GM21786 (cell line): Measurements from ENCODE around the gene SAT1.
"Not testable (repeated sequence)": the region's sequence is repeated elsewhere in the genome, so short reads cannot be mapped to it uniquely, and the experiment has no call there.

Experiments used
- ATAC-seq: cut with Tn5 transposase; IDR thresholded peaks from one replicate; pipeline ENCODE4 v1.9.1; 2021; ENCODE audit not compliant: unreplicated experiment

The SAT1 gene

DNA sequence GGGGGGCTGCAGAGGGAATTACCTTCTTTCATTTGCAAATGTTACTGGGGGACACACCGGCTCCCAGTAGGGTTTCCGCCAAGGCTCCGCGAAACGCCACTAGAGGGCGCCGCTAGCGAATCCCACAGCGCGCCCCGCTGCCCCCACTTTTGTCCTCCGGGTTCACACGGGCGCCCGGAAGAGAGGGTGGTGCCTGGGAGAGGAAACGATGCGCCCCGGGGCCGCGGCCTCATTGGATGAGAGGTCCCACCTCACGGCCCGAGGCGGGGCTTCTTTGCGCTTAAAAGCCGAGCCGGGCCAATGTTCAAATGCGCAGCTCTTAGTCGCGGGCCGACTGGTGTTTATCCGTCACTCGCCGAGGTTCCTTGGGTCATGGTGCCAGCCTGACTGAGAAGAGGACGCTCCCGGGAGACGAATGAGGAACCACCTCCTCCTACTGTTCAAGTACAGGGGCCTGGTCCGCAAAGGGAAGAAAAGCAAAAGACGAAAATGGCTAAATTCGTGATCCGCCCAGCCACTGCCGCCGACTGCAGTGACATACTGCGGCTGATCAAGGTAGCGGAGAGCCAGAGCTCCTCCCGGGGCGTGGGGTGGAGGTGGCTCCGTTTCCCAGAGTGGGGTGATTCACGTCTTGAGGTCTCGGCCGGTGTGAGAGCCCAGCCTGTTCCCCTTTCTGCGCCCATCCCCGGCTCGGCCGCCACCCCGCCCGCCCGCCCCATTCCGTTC lies at the start of gene SAT1:
Gene SAT1, plus strand, starts transcription at position 311 of the 726 bp plus-strand sequence. Its CDS starts 179 bp downstream, at position 490.
- peak; percentile 75 for ATAC-seq

DNA sequence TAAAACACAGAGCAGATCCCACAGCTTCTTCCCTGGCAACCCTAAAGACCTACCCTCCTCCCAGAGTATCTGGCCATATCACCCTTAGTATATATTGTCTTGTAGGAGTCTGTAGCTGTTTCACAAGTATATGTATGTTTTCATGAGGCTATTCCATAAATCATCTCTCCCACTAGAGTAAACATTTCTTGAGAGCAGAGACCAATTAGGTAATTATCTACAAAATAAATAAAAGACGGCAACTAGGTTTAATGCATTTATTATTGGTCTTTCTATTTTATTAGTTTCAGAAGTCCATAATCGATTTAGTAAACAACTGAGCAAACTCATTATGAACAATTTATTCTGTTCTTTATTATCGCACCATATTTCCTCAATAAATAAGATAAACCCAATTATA lies 46.9 kb upstream of the SAT1 start:
- no peak for ATAC-seq

DNA sequence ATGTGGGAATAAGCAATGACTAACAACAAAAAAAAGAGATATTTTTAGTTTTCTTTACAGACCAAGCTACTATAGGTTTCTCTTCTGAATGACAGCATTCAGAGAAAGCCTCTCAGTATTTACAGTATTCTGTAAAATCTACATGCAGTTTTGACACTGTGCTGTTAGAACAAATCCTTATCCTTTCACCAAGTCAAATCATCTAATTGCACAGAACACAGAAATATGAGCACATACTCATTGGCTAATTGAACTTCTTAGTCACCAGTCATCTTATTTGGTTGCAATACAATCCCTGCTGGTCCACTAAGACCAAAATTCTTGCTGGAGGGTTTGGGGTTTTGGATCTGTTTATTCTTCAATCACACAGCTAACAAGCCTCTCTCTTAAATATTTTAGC lies 45.6 kb upstream of the SAT1 start:
- ATAC-seq, result no peak

DNA sequence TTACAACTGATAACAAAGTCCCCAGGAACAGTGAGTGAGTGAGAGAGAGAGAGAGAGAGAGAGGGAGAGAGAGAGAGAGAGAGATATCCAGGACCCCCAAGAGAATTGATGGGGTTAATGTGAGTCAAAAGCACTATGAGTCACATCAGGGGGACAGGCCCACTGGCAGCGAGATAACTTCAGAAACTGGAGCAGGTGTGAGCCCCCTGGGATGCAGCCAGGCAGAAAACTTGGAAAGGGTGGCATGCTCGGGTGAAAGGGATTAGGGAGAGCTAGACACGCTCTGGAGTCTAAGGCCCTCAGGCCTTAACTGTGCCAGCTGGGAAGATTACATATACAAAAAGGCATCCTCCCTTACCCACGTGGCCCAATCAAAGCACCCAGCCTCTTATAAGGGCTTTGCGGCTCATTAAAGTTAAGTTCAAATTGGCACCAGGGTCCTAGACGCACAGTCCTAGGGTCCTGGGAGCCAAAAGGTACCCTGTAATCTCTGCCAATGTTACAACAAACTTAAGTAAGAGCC lies 40.7 kb upstream of the SAT1 start:
- ATAC-seq, result no peak

DNA sequence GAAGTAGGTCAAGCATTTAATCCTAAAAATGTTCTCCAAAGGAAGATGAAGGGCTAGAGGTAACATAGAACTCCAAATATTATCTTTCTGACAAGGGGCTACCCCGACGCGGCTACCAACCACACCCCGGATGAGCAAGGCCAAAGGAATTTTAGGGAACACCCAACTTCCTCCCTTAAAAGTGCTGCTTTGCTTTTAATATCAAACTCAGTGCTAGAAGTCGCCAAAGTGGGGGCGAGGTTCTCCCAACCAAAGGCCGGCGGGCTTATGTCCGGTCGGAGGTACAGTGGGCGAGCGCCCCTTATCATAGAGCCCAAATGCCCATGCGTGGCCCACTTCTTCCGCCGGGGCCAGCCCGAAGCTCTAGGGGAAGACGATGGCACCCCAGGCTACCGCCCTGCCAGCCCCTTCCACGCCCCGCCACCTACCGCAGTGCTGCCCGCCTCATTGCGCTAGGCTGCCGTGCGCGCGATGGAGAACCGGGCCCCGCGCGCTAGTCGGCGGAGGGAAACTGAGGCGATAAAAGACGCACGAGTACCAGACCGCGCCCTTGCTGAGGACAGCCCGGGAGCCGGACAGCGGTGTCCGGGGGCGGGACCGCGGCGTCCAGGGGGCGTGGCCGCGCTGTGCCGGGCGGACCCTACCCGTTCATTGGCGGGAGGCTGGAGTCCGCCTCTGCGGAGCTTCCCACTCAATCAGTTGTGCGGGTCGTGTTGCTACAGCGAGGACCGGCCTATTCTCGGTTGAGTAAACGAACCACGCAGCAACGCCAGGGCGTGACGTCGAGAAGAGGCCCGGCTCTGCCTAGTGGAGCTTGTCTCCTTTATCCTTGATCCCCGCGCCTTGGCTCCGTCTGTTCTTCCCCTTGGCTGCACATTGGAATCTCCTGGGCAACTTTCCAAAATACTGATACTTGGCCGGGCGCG lies 40.0 kb upstream of the SAT1 start, which contains the start of gene ACOT9:
Gene ACOT9, minus strand, starts transcription at position 580 of the 926 bp plus-strand sequence. Its CDS starts 132 bp downstream, at position 448.
- ATAC-seq, result peak; percentile 91

DNA sequence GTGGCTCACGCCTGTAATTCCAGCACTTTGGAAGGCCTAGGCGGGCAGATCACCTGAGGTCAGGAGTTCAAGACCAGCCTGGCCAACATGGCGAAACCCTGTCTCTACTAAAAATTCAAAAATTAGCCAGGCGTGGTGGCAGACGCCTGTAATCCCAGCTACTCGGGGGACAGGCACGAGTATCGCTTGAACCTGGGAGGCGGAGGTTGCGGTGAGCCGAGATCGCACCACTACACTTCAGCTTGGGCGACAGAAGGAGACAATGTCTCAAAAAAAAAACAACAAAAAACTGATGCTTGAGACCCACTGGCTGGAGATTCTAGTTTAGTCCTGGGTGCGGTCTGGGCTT lies 39.4 kb upstream of the SAT1 start:
- ATAC-seq, result not testable (repeated sequence)

DNA sequence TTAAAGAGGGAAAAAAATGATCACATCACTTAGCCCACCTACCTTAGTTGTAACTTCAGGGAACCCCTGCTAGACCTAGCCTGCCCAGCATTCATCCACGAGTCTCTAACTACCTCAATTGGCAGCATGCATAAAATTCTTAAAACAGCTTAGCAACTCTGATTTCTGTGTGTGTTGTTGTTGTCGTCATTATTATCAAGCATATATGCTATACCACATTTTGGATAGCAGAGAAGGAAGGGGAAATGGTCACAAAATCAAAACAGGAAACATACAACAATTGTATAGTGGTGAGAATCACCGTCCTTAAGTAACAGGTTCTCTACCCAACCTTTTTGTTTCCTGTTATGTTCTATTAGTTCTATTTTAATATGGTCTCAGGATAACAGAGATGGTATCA lies 37.2 kb upstream of the SAT1 start:
- no peak for ATAC-seq

DNA sequence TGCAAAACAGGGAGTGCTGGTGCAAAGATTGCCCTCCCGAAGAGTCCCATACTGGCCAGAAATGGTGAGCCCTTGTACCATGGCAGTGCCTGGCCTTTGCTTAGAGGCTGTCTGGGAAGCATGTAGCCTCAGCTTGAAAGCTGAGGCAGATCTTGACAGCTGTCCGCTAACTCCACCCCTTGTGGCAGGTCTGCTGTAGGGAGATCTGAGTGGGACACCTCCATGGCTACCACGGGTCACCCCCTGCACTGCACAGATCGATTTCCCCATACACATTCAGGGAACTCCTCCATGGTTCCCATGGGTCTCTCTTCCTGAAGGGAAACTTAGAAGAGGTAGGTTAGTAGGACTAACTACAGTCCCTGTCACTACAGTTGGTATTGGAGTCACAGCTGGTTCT lies 33.8 kb upstream of the SAT1 start:
- no peak for ATAC-seq

DNA sequence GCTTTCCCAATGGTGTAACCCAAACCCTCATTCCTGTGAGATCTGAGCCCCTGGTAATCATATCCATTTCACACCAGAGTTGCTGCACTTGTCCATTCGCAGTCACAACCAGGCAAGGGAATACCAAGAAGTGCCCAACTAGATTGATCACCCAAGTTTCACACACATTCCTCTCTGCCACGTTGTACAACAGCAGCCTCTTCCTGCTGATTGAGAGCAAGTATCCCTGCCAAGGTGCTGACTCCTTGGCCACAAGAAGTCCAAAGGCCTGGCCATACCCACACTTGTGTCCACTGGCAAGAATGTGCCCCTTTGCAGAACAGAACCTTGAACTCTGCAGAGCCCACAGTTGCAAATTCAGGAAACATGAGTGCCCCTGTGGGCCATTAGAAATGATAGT lies 33.4 kb upstream of the SAT1 start:
- no peak for ATAC-seq

DNA sequence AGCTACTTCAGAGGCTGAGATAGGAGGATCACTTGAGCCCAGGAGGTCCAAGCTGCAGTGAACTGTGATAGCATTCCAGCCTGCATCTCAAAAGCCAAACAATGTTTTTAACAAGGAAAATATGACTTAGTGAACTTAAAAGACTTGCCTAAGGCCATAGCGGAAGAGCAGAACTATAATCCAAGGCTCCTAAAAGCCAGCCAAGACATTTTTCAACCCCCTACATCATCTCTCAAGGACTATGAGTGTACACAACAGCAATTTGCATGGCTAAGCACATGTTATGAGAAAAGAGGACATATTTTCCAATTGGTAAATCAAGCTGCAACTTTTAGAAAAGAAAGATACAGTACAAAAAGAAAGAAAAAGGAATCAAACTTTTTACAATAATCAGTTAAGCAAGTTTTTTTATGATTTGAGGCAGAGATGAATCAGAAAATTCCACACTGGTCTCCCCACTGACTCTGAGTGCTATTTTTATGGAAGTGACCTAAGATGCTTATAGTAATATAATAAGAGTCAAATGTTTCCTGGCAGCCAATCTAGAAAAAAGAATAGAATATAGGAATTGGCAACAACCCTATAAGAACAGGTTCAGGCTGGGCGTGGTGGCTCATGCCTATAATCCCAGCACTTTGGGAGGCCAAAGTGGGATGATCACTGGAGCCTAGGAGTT lies 30.1 kb upstream of the SAT1 start:
- no peak for ATAC-seq

DNA sequence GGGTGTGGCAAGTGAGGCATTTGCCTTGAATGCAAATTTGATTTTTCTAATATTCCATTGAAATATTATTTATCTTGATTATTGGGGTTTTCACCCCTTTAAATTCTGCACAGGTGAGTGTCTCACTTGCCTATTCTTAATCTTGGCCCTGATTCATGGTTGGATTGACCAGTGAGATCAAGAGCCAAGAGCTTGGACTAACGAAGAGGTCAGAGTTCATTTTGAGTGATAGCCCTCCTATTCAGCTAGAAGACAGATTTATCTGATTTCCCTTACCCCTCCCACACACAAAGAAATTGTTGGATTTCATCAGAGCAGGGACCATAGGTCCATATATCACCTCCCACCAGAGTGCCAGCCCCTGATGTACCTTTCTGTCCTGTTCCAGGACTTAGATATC lies 28.3 kb upstream of the SAT1 start:
- ATAC-seq, result no peak

DNA sequence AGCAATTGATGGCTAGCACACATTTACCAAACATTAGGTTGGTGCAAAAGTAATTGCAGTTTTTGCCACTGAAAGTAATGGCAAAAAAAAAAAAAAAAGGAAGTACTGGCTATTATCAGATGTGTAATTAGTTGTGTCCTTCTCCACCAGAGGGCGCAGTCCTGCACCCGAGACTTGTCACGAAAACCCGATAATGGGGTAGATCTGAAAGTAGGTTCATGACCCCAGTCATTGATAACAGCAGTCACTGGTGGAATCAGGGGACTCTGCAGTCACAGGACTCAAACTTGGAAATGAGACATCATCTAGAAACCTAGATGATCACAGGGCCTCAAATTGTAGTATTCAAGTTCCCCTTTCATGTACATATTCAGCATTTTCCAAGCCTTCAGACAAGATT lies 26.8 kb upstream of the SAT1 start:
- peak; percentile 72 for ATAC-seq

DNA sequence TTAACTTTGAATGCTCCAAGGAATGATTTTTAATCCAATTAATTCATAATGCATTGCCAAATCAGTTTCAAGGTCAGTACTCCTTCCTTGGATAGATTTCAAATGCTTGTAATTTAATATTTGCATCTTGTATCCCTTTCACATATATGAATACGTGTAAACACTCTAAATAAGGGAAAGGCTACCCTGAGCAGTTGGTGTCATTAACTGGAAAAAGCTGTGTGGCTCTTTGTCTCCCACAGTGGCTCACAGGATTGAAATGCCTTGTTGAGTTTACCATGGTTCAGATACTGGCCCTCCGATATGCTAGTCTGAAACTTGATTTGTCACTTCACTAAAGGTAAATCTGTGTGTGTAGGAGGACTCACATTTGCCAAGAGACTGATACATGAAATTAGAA lies 23.2 kb upstream of the SAT1 start:
- no peak for ATAC-seq

DNA sequence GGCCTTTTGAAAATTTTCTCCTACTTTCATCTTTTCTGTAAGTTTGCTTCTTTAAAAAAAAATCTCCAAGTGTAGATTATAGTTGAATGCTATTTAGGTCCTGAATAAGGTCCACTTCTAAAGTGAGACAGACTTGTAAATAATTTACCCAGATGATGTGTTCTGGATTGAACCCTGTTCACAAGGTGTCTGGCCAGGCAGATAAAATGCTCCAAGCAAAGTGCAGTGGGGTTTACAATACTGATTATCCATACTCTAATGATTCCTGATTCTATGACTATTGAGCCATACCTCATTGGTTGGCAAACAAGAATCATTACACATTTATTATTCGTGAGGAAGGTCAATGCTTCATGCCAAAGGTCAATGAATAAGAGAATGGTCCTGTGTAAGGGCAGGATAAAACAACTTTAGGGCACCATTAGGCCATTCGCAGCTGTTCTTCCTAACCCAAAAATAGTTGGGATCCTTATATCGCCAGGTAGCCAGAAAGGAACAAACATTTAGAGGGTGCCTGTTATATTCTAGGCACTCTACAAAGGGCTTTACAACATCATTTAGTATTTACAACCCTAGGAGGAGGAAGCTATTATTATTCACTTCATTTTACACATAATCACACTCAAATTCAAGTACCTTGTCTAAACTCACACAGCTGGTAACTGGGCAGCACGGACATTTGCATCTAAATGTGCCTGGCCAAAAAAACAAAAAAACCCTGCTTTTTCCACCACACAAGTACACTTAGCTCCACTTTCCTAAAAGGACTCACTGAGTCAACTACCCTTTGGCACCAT lies 18.6 kb upstream of the SAT1 start:
- ATAC-seq, result no peak

DNA sequence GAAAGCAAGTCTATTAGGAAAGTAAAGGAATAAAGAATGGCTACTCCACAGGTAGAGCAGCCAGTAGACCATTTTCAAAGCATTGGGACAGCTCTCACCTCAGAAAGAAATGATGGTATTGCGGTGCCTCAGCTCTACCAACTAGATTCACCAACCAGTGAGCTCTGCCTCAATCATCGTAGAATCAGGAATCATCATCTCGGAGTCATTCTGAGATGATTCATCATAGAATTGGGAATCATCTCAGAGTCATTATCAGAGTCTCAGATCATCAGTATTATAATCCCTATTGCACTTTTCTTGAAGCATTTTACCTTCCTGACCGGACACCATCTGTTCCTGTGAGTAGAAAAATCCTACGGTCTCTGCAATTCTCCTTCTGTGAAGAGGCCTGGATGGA lies 17.5 kb upstream of the SAT1 start:
- no peak for ATAC-seq

DNA sequence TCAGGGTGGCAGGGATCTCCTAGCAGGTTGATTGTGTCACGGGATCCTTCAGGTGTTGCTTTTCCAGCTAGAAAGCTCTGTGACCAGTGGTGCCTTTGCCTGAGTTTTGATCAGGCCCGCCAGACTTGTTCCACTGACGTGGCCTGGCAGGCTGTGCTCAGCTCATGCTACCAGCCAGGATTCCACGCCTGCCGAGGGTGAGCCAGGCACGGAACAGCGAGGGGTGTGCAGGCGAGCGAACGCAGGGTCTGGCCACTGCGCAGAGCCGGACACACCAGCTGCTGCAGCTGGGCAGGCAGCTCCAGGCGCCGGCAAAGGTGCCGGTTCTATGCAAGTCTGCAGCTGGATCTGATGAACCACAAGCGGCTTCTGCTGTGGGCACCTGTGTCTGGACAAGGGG lies 17.1 kb upstream of the SAT1 start:
- ATAC-seq, result no peak

DNA sequence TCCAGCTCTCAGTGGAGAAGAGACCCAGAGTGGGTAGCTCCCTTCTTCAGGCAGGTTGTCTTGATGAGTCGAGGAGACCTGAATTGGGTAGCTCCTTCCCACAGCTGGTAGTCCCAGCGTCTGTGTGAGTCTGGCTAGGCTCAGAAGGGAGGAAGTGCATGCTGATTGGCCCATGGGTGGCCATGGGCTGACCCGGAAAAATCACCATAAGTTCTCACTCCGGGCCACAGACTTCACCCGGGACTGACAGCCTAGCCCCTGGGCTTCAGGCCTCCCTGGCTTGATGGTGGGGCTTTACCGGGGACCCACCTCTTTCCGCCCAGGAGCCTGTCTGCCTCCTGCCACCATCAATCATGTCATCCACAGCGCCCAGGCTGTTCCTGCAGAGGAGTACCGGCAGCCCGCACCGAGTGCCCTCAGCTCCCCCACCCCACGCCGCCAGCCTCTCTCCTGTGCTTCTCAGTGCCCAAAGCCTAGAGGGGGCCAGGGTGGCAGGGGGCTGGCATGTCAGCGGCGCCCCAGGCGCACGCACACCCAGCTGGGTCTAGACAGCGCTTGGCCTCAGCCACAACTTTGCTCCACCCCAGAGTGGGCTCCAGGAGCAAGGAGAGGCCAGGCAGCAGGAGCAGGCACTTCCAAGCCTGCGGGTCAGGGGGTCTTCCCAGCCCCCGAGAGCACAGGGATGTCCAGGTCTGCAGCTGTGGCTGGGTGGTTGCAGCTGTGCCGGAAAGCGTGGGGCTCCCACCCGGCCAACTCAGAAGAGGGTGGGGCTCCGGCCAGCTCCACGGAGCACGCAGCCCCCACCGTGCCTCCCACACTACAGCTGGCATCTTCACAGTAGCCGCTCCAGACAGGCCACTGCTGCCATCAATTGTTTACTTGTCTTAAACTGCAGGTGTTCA lies 16.1 kb upstream of the SAT1 start:
- no peak for ATAC-seq

DNA sequence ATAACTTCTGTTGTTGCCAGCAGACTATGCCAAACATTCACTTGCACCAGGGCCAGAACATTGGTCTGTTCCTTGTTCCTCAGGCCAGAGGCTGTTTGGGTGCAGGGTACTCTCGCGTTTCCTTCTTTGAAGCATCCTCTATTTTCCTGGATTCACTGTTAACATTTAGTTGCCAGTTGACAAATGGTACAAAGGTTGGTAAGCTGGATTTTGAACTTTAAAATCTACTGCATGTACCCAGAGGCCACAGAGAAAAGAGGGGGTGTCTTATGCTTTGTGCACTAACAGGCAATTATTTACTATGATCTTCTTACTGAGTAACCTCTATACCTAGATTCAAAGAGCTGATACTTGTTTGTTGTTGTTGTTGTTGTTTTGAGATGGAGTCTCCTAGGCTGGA lies 12.8 kb upstream of the SAT1 start:
- ATAC-seq, result no peak

DNA sequence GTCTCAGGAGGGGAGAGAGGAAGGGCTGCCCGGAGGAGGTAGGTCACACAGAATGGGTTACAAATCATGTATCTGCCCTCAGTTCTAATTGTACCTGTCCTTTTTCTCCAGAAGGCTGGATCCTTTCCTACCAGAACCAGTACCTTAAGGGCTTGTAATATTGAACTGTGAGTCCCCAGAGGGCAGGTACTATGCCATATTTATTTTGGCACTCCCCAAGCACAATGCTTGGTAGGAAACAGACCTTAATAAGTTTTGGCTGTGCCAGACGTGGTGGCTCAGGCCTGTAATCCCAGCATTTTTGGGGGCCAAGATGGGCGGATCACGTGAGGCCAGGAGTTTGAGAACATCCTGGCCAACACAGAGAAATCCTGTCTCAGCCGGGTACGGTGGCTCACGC lies 11.9 kb upstream of the SAT1 start:
- not testable (repeated sequence) for ATAC-seq
